Measurements from ENCODE around the gene EID1.

The EID1 gene

DNA sequence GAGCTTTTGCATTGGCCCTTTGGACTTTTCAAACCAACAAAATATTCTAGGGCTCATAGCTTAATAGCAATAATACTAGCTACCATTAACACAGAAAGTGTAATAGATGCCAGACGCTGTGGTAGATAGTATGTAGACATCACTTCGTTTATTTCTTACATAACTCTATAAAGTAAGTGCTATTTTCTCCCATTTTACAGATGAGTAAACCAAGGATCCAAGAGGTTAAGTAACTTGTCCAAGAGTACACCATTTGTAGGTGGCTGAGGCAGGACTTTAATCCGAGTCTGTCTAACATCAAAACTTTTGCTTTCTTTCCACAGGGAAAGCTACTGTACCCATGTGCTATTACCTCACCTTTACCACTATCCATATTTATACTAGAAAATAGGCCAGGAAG lies 12.0 kb downstream of the EID1 start:
- Histone ChIP-seq H3K4me2 (no peak overlapping the region), H3K9me3 (no peaks in the 10 kb centered on the region), H4K20me1 (no peaks in the 10 kb centered on the region), H3K9ac (no peak overlapping the region), H3K27me3 (no peaks in the 10 kb centered on the region), H3K4me3 (no peak overlapping the region), H3K4me1 (peaks cover 9% of the 10 kb centered on the region), H3K27ac (no peak overlapping the region), H3K36me3 (no peaks in the 10 kb centered on the region)
- no peak for TF ChIP-seq Cebpa-rat (IDR thresholded peaks at IDR 0.05)

DNA sequence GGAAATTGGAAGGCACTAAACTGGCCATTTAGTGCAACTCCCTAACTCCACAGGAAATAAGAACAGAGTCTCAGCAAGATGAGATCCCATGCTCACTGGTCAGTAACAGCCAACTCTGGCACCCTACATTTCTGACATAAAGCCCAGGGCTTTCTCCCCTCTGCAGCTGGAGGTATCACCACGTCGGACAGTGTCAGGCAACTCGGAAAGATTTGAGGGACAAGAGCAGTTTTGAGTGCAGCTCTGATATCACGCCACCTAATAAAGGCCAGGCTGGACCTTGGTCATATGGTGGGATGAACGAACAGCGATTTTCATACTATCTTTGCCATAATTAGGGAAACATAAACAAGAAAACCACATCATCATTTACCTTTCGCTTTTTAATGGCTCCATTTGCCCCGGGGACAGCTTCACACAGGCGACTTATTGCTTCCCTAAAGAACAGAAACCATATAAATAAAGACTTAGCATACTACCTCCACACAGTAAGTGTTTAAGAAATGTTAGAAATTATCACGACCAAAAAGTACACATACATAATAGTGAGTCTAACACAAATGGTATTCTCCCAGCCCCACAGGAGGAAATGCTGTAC lies 12.5 kb downstream of the EID1 start:
- Histone ChIP-seq H3K36me3 (no peaks in the 10 kb centered on the region), H3K4me2 (no peak overlapping the region), H3K9ac (no peak overlapping the region), H3K27ac (no peak overlapping the region), H3K9me3 (no peaks in the 10 kb centered on the region), H4K20me1 (no peaks in the 10 kb centered on the region), H3K4me1 (peaks cover 9% of the 10 kb centered on the region), H3K4me3 (no peak overlapping the region), H3K27me3 (no peaks in the 10 kb centered on the region)
- no peak for TF ChIP-seq Cebpa-rat (IDR thresholded peaks at IDR 0.05)

DNA sequence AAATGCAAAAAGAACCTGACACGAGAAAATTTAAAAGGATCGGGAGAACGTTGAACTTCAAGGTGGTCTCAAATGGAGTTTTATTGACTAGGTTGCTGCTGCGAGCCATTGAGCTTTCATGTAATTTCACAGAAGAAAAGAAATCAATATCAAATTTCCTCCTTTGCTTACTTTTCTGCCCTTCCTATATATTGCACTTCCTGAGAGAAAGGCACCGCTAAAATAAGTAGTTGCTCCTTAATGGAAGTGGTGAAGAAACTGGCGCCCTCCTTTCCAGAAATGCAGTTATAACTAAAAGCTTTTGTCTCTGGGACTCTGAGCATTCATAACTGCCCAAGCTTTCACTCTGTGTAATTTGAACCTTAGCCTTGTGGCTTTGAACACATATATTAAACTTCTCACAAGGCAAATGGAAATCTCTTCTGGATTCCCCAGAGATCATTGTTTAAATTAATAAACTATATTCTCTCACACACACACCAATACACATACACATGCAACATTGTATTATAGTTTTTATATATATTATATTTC lies 13.4 kb downstream of the EID1 start:
- Histone ChIP-seq H3K9ac (no peak overlapping the region), H3K4me2 (no peak overlapping the region), H3K27ac (no peak overlapping the region), H4K20me1 (no peaks in the 10 kb centered on the region), H3K4me1 (peaks cover 9% of the 10 kb centered on the region), H3K36me3 (no peaks in the 10 kb centered on the region), H3K9me3 (no peaks in the 10 kb centered on the region), H3K4me3 (no peak overlapping the region), H3K27me3 (no peaks in the 10 kb centered on the region)
- no peak for TF ChIP-seq Cebpa-rat (IDR thresholded peaks at IDR 0.05)

DNA sequence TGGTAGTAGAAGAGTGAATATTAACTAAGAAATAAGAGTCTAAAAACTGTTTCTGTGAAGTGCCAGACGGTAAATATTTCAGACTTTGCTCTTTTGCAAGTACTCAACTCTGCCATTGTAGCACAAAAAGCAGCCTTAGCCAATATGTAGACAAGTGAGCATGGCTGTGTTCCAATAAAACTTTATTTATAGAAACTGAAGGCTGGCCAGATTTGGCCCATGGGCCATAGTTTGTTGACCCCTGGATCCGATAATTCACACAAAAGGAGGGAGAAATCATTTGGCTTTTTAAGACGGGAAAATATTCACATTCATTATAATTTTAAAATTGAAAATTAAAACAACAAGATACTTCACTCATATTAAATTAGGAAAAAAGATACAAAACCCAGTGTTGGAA lies 15.4 kb downstream of the EID1 start:
- Histone ChIP-seq H3K4me3 (no peak overlapping the region), H3K9me3 (no peaks in the 10 kb centered on the region), H3K27ac (no peak overlapping the region)

DNA sequence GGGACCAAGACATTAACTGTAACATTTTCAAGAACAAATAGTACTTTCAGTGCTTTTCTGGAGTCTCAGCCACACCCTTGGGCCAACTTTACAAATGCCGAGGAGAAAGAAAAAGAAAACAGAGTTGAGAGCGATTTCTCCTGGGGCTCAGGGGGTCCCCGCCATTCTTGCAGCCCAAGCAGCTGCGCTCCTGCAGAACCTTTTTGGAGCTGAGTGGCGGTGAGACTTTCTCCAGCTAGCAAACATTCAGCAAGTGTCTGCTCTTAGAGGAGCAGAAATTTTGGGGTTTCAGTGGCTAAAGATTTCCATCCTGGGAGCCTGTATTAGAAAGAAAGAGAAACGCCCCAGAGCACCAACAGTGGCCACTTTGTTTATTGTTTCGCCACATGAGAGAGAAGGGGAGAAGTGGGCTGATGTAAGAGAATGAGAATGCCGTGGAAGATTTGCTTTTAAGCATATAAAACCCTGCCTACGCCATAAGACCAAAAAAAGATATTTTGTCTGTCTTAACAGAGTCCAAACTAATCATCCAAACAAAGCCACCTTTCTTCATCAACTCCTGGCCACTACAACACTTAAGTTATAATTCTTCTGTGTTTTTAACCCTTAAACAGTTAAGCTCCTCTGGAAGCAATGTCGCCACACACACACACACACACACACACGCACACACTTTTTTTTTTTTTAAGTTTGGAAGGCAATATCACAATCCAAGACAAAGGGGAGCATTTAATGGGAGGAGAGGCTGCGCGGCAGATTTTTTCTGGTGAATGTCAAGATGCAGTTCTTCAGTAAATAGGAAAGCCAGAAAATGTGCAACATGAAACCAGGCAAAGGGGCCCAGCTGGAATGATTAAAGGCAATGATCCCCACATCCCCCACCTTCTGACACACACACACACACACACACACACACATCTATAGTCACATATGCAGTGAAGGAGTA lies 19.2 kb downstream of the EID1 start:
- TF ChIP-seq Cebpa-rat (IDR thresholded peaks at IDR 0.05) = no peak
- H3K4me2 ChIP-seq = no peak overlapping the region
- H3K27ac ChIP-seq = no peak overlapping the region

More for the DNA sequence above, 15.4 kb downstream of the EID1 start:
- no peak for TF ChIP-seq Cebpa-rat (IDR thresholded peaks at IDR 0.05)
- H4K20me1 ChIP-seq = no peaks in the 10 kb centered on the region
- H3K9ac ChIP-seq = no peak overlapping the region
- H3K36me3 ChIP-seq = no peaks in the 10 kb centered on the region
- H3K27me3 ChIP-seq = no peaks in the 10 kb centered on the region
- H3K4me2 ChIP-seq = no peak overlapping the region
- H3K4me1 ChIP-seq = peaks cover 5% of the 10 kb centered on the region

DNA sequence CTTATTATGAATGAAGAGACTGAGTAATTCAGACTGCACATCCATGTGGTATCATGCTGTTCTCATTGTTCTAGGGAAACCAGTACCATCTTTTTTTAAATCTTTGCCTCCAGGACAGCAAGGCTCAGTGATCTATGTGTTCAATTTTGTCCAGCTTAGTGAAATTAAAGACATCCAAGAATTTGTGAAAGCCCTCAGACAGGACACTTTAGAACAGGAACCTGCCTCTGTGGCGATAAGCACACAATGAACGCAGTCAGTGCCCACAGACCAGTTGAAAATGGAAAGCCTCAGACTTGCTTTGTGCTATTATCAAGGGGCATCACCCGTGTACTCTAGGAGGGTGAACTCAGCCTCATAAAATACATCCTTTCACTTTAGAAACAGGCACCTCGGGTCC lies 20.1 kb downstream of the EID1 start:
- no peak for TF ChIP-seq Cebpa-rat (IDR thresholded peaks at IDR 0.05)
- Histone ChIP-seq H3K4me1 (no peaks in the 10 kb centered on the region), H3K9ac (no peak overlapping the region)

More for the DNA sequence above, 19.2 kb downstream of the EID1 start:
- no peak overlapping the region for H3K9ac ChIP-seq
- H4K20me1 ChIP-seq = no peaks in the 10 kb centered on the region
- H3K4me1 ChIP-seq = no peaks in the 10 kb centered on the region
- H3K4me3 ChIP-seq = no peak overlapping the region
- no peaks in the 10 kb centered on the region for H3K9me3 ChIP-seq
- no peaks in the 10 kb centered on the region for H3K27me3 ChIP-seq
- H3K36me3 ChIP-seq = no peaks in the 10 kb centered on the region

DNA sequence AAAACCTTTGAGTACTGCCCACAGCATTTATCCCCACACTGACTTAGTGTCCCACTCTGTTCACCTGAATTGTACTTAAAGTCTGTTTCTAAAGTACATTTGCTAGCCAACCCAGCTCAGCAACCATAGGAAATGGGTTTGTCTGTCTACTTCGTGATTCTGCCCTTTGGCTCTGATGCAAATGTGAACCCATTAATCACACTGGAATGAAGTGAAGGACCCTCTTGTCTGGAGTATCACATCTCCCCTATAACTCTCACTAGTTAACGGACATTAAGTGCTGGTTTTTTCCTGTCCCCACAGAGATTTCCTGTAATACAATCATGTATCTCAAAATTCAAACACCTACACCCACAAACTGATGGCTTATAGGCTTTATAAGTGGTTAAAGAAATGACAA lies 20.5 kb downstream of the EID1 start:
- Histone ChIP-seq H3K9ac (no peak overlapping the region), H3K9me3 (no peaks in the 10 kb centered on the region), H3K4me2 (no peak overlapping the region), H3K36me3 (no peaks in the 10 kb centered on the region), H3K27me3 (no peaks in the 10 kb centered on the region), H3K27ac (no peak overlapping the region), H3K4me1 (no peaks in the 10 kb centered on the region), H4K20me1 (no peaks in the 10 kb centered on the region), H3K4me3 (no peak overlapping the region)
- no peak for TF ChIP-seq Cebpa-rat (IDR thresholded peaks at IDR 0.05)

More for the DNA sequence above, 20.1 kb downstream of the EID1 start:
- no peaks in the 10 kb centered on the region for H3K9me3 ChIP-seq
- no peak overlapping the region for H3K27ac ChIP-seq
- no peaks in the 10 kb centered on the region for H4K20me1 ChIP-seq
- H3K36me3 ChIP-seq = no peaks in the 10 kb centered on the region
- no peaks in the 10 kb centered on the region for H3K27me3 ChIP-seq
- no peak overlapping the region for H3K4me2 ChIP-seq
- no peak overlapping the region for H3K4me3 ChIP-seq

DNA sequence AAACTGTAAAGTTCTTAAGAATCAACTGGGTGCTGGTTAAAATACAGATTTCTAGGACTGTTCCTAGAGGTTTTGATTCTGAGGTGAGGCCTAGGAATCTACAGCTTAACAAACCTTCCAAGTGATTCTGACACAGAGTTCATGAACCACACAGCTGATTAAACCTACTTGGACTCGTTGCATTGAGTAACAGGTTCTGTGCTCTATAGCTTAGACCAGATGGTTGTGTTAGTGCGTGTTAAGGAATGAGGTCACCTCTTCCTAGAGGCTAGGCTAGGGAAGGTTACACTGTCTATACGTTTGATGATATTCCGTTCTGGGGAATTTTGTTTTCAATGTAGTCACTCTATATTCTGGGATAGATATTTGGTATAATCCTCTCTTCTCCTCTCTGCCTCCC lies 21.9 kb downstream of the EID1 start:
- Histone ChIP-seq H3K9me3 (no peaks in the 10 kb centered on the region), H3K4me3 (no peak overlapping the region), H3K36me3 (no peaks in the 10 kb centered on the region), H3K4me1 (no peaks in the 10 kb centered on the region), H3K27me3 (no peaks in the 10 kb centered on the region), H4K20me1 (no peaks in the 10 kb centered on the region), H3K9ac (no peak overlapping the region), H3K27ac (no peak overlapping the region), H3K4me2 (no peak overlapping the region)
- TF ChIP-seq Cebpa-rat (IDR thresholded peaks at IDR 0.05) = no peak

DNA sequence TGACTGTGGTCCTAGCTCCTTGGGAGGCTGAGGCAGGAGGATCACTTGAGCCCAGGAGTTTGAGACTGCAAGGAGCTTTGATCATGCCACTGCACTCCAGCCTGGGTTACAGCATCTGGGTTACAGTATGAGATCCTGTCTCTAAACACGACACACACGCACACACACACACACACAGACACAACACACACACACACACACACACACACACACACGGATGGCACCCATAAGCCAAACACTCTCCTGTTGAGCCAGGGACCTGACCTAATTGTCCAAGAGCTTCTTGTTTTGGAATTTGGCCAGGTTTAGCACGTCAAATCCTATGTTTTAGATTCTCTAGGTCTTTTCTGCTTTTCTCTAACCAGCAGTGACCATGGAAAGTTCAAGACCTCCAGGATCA lies 26.8 kb downstream of the EID1 start:
- Histone ChIP-seq H3K27ac (no peak overlapping the region), H3K4me3 (no peak overlapping the region), H3K9ac (no peak overlapping the region), H3K36me3 (no peaks in the 10 kb centered on the region), H3K27me3 (no peaks in the 10 kb centered on the region), H3K9me3 (no peaks in the 10 kb centered on the region), H3K4me2 (no peak overlapping the region), H4K20me1 (no peaks in the 10 kb centered on the region), H3K4me1 (no peaks in the 10 kb centered on the region)
- no peak for TF ChIP-seq Cebpa-rat (IDR thresholded peaks at IDR 0.05)

DNA sequence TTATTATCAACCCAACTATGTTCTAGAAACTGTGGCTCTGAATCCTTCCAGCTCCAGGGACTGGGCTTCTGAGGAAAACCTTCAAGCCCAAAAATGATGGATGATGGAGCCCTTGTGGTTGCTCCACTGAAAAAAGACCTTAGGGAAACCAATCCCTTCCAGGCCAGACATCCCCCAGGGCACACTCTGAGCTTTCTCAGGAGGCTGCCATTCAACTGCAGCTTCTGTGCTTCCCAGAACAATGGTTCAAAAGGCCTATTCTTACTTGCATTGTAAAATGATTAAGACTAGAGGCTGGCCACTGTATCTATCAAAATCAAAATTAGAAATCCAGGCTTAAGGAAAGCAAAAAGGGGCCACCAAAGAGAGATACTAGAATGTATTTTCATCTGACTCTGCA lies 27.3 kb downstream of the EID1 start:
- Histone ChIP-seq H3K9me3 (no peaks in the 10 kb centered on the region), H4K20me1 (no peaks in the 10 kb centered on the region), H3K27ac (no peak overlapping the region), H3K27me3 (no peaks in the 10 kb centered on the region), H3K4me1 (no peaks in the 10 kb centered on the region), H3K9ac (no peak overlapping the region), H3K4me3 (no peak overlapping the region), H3K4me2 (no peak overlapping the region), H3K36me3 (no peaks in the 10 kb centered on the region)
- no peak for TF ChIP-seq Cebpa-rat (IDR thresholded peaks at IDR 0.05)
